Esophagus muscularis mucosa (tissue), 4 donors: ENCODE data around the gene CAMKMT. TPM values are rescaled to one million over a fixed set of nuclear protein-coding genes. Genes with fewer than 3 reads are reported as not detected.

ENCODE experiments used
- DNase-seq: peaks from one replicate; pipeline ENCODE4 v3.0.0-alpha.2; 2017; ENCODE audit errors: extremely low spot score
- H3K27ac ChIP-seq, 4 donors: fragments of 200-600 bp; sonication (generic); replicated peaks in 1 of 4; 1 replicate in 3 of 4; 2 replicates in 1 of 4; pipeline ENCODE4 v1.5.1; 2016 to 2019; ENCODE audit warnings: mild to moderate bottlenecking in 1 of 4
- H3K27me3 ChIP-seq, 4 donors: fragments of 200-600 bp; sonication (generic); one replicate each; pipeline versions ENCODE4 v1.5.1 to v1.6.0; 2016 to 2019
- H3K36me3 ChIP-seq, 4 donors: fragments of 200-600 bp; sonication (generic); one replicate each; pipeline ENCODE4 v1.5.1; 2016 to 2019
- H3K4me1 ChIP-seq, 4 donors: fragments of 200-600 bp; sonication (generic); one replicate each; pipeline ENCODE4 v1.5.1; 2016 to 2019
- H3K4me3 ChIP-seq, 4 donors: fragments of 200-600 bp; sonication (generic); 1 replicate in 2 of 4; 2 replicates in 2 of 4; pipeline ENCODE4 v1.5.1; 2016 to 2019; ENCODE audit warnings: mild to moderate bottlenecking in 4 of 4, moderate library complexity in 1 of 4
- H3K9me3 ChIP-seq, 4 donors: fragments of 200-600 bp; sonication (generic); 1 replicate in 3 of 4; 2 replicates in 1 of 4; pipeline ENCODE4 v1.5.1; 2016 to 2019
- EP300 ChIP-seq: sonication (generic); formaldehyde crosslinking; IDR thresholded peaks from one replicate; pipeline ENCODE4 v1.6.1; 2017; ENCODE audit warnings: antibody characterized with exemption
- POLR2A ChIP-seq: fragments of 450-650 bp; IDR thresholded peaks from one replicate; pipeline ENCODE4 v1.6.1; 2017; ENCODE audit warnings: antibody characterized with exemption, moderate library complexity, mild to moderate bottlenecking, low read depth
- POLR2AphosphoS5 ChIP-seq, 2 donors: sonication (generic); formaldehyde crosslinking; IDR thresholded peaks; one replicate each; pipeline ENCODE4 v1.6.1; 2017; ENCODE audit warnings: antibody characterized with exemption in 2 of 2
- WGBS: methylation state at CpG from one replicate; pipeline ENCODE4 v1.1.5; 2018; 5-methylcytosine and 5-hydroxymethylcytosine counted together
- intact Hi-C: fragments of 100-400 bp; cut with DNase I; formaldehyde crosslinking; loops from one replicate; pipeline ENCODE4 v1.15.1; 2023
- total RNA-seq, 4 donors: library from RNA; depleted of rRNA; stranded (reverse); fragments of >200 nt; gene quantifications; one replicate each; pipeline versions ENCODE4 v1.1.0 to v1.2.1, GENCODE V29; 2016
- TF ChIP-seq, protein P1 (sequence below), 3 experiments: fragments of 200-600 bp in 2 of 3; fragments of 450-650 bp in 1 of 3; sonication (generic) in 2 of 3; IDR thresholded peaks; one replicate each; pipeline ENCODE4 v1.5.1; 2017 to 2019; ENCODE audit warnings: antibody characterized with exemption in 3 of 3, mild to moderate bottlenecking in 2 of 3, moderate library complexity in 1 of 3

Gene CAMKMT
- total RNA-seq, 4 donors from 2014 or later, result 5.8 to 8.3 (median 6.9) TPM

DNA sequence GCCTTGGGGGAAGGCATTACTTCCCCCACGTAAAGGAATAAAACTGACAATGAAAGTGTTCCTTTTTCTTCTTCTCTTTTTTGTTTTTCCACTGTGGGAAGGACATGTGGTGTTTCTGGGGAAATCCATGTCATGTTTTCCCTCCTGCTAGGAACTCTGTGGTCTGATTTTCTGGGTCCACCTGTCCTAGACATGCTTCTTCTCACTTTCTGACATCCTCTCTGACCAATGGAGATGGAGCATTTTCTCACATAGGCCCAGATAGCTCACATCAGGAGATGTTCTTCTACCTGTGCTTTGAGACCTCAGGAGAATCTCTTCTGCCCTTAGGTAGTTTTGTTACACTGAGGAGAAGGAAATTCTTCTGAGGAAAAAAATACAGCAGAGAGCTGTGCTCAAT is 327.8 kb downstream of the CAMKMT start:
- H3K27me3 ChIP-seq, result no peaks in the 10 kb centered on the region
- DNase-seq, result no peak
- intact Hi-C loops, result no loop called here
- H3K4me3 ChIP-seq, result no peak overlapping the region
- no peaks in the 10 kb centered on the region for H3K36me3 ChIP-seq
- H3K4me1 ChIP-seq, result no peaks in the 10 kb centered on the region
- WGBS, result 50% methylated on average over 1 of the region's 1 CpG
- TF ChIP-seq EP300, result no peak
- no peak for TF ChIP-seq POLR2A
- H3K9me3 ChIP-seq, result no peaks in the 10 kb centered on the region
- H3K27ac ChIP-seq, result no peak overlapping the region

DNA sequence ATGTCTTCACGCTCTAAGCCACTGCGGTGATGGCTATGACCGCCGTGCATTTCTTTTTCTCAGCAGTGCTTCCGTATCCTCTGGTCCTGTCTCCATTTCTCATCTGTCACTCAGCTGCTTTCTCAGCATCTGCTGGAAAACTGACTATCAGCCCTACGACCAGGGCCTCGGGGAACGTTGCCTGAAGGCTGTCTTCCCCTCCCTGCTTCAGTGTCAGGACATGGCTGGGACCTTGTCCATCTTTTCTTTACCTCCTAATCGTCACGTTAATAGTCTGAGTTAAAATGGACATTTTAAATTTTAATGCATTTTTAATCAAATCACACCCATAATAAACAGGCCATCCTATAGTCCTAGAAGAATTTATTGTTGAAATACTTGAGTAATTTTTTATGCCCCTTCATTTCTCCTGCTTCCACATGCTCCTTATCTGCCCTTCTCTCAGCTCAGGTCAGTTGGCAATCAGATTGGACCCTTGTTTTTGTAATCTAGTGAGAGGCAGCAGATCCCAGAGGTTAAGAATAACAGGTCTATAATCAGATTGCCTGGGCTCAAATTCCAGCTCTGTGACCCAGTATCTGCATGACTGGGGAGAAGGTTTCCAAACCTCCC is 329.5 kb downstream of the CAMKMT start:
- no peak overlapping the region for H3K4me3 ChIP-seq
- no peaks in the 10 kb centered on the region for H3K27me3 ChIP-seq
- 91% methylated on average over 10 of the region's 10 CpGs for WGBS
- intact Hi-C loops, result no loop called here
- no peaks in the 10 kb centered on the region for H3K4me1 ChIP-seq
- no peak overlapping the region for H3K27ac ChIP-seq
- no peaks in the 10 kb centered on the region for H3K9me3 ChIP-seq
- no peak for DNase-seq
- TF ChIP-seq EP300, result no peak
- TF ChIP-seq, protein P1, sequence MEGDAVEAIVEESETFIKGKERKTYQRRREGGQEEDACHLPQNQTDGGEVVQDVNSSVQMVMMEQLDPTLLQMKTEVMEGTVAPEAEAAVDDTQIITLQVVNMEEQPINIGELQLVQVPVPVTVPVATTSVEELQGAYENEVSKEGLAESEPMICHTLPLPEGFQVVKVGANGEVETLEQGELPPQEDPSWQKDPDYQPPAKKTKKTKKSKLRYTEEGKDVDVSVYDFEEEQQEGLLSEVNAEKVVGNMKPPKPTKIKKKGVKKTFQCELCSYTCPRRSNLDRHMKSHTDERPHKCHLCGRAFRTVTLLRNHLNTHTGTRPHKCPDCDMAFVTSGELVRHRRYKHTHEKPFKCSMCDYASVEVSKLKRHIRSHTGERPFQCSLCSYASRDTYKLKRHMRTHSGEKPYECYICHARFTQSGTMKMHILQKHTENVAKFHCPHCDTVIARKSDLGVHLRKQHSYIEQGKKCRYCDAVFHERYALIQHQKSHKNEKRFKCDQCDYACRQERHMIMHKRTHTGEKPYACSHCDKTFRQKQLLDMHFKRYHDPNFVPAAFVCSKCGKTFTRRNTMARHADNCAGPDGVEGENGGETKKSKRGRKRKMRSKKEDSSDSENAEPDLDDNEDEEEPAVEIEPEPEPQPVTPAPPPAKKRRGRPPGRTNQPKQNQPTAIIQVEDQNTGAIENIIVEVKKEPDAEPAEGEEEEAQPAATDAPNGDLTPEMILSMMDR (IDR thresholded peaks at IDR 0.05), result no peak
- no peak for TF ChIP-seq POLR2A
- TF ChIP-seq POLR2AphosphoS5 (IDR thresholded peaks at IDR 0.05), result no peak
- H3K36me3 ChIP-seq, result no peaks in the 10 kb centered on the region

DNA sequence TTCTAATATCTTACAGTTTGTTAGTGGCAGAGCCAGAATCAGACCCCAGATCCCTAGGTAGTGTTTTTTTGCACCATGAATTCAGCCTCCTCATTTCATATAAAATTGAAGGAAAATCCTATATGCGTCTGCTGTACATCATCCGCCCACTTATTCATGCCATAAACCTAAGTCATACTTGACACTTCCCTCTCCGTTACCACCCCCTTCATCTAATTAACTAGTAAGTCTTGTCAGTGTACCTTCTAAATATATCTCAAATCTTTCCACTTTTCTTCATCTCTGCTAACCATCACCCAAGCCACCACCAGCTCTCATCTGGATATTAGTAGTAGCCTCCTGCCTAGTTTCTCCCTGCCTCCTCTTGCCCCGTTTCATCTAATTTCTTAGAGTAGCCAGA is 331.1 kb downstream of the CAMKMT start:
- H3K27me3 ChIP-seq, result no peaks in the 10 kb centered on the region
- WGBS, result 96% methylated on average over 4 of the region's 4 CpGs
- TF ChIP-seq POLR2A (no peak), POLR2AphosphoS5 (IDR thresholded peaks at IDR 0.05) (no peak), EP300 (no peak)
- TF ChIP-seq, protein P1 (IDR thresholded peaks at IDR 0.05), result no peak
- H3K4me3 ChIP-seq, result no peak overlapping the region
- no peak for DNase-seq
- no peaks in the 10 kb centered on the region for H3K4me1 ChIP-seq
- intact Hi-C loops, result no loop called here
- H3K36me3 ChIP-seq, result no peaks in the 10 kb centered on the region
- H3K27ac ChIP-seq, result no peak overlapping the region
- H3K9me3 ChIP-seq, result no peaks in the 10 kb centered on the region

DNA sequence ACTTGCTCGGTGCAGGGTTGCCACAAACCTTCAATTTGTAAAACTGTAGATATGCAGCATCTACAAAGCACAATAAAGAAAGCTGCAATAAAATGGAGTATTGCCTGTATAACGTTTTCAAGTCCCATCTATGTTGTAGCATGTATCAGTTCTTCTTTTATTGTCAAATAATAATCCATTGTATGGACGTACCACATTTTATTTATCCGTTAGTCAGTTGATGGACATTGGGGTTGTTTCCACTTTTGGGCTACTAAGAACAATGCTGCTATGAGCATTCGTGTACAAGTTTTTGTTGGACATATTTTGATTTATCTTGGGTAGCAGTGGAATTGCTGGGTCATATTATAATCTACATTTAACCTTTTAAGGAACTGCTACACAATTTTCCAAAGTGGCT is 339.1 kb downstream of the CAMKMT start:
- intact Hi-C loops, result no loop called here

DNA sequence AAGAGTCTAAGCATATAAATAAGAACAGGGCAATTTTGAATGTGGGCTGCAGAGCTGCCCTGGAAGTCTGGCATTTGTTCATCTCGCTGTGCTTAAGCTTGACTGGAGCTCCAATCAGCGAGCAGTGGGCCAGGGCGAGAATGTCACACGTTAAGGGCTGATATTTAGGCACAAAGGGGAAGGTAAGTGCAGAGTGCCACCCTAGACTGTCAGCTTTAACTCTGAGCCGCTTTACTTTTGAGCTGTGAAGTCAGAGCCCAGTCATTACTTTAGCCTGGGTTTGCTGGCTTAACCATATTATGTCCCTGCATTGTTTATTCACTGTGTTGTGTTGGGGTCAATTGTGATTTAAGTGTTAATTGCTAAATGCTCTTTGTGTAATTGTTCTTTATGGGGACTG is 343.6 kb downstream of the CAMKMT start:
- H3K4me3 ChIP-seq, result no peak overlapping the region
- intact Hi-C loops, result no loop called here
- 86% methylated on average over 5 of the region's 5 CpGs for WGBS
- TF ChIP-seq, protein P1 (IDR thresholded peaks at IDR 0.05), result no peak
- no peak for TF ChIP-seq POLR2AphosphoS5 (IDR thresholded peaks at IDR 0.05)
- no peak for TF ChIP-seq POLR2A
- TF ChIP-seq EP300, result no peak
- no peak for DNase-seq
- H3K9me3 ChIP-seq, result no peaks in the 10 kb centered on the region
- no peak overlapping the region for H3K27ac ChIP-seq
- H3K4me1 ChIP-seq, result no peaks in the 10 kb centered on the region
- no peaks in the 10 kb centered on the region for H3K27me3 ChIP-seq
- no peaks in the 10 kb centered on the region for H3K36me3 ChIP-seq

More for the DNA sequence above, 339.1 kb downstream of the CAMKMT start:
- Histone ChIP-seq H3K27ac (no peak overlapping the region), H3K36me3 (no peaks in the 10 kb centered on the region), H3K4me3 (no peak overlapping the region), H3K27me3 (no peaks in the 10 kb centered on the region), H3K4me1 (no peaks in the 10 kb centered on the region), H3K9me3 (no peaks in the 10 kb centered on the region)
- TF ChIP-seq POLR2AphosphoS5 (IDR thresholded peaks at IDR 0.05), result no peak
- TF ChIP-seq POLR2A, result no peak
- TF ChIP-seq, protein P1 (IDR thresholded peaks at IDR 0.05), result no peak
- no peak for TF ChIP-seq EP300
- DNase-seq, result no peak
- WGBS, result 94% methylated on average over 5 of the region's 5 CpGs
